ENCODE measurements around the gene CREB3L2.

DNA sequence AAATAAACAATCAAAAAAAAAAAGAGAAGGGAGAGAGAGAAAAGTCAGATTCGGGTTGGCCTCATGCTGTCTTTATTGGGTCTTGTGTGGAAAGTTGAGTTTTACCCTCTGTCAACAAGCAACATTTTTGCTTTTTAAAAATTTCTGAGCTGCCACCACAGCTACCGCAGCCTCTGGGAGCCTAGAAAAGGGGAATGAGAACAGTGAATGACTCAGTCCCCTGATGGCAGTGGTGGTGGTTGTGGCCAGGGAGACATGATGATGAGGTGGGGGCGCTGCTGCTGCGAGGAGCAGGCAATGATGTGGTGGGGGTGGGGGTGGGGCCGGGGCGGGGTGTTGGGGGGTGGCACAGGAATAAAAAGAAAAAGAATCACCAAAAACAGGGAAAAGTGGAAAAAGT is 20.0 kb upstream of the CREB3L2 start:
- TF ChIP-seq, protein P1, sequence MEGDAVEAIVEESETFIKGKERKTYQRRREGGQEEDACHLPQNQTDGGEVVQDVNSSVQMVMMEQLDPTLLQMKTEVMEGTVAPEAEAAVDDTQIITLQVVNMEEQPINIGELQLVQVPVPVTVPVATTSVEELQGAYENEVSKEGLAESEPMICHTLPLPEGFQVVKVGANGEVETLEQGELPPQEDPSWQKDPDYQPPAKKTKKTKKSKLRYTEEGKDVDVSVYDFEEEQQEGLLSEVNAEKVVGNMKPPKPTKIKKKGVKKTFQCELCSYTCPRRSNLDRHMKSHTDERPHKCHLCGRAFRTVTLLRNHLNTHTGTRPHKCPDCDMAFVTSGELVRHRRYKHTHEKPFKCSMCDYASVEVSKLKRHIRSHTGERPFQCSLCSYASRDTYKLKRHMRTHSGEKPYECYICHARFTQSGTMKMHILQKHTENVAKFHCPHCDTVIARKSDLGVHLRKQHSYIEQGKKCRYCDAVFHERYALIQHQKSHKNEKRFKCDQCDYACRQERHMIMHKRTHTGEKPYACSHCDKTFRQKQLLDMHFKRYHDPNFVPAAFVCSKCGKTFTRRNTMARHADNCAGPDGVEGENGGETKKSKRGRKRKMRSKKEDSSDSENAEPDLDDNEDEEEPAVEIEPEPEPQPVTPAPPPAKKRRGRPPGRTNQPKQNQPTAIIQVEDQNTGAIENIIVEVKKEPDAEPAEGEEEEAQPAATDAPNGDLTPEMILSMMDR (IDR thresholded peaks at IDR 0.05) = no peak
- TF ChIP-seq POLR2A (IDR thresholded peaks at IDR 0.05) = no peak

All from adrenal gland (tissue), 5 donors.